ENCODE data around the gene RTTN.
"Not testable (repeated sequence)": the region's sequence is repeated elsewhere in the genome, so short reads cannot be mapped to it uniquely, and the experiment has no call there.

RTTN gene
- total RNA-seq, result 3.6 to 24.8 (median 13.9) reads per million in 18 experiments

GRCh38 chr18:70205421-70206397 is at the start of gene RTTN:
Gene RTTN, minus strand, starts transcription at chr18:70205687. Its CDS starts 29 bp downstream, at chr18:70205658.
- peak; percentile 95 to 97 for DNase-seq

- DNase-seq, result no peak
Measured at GRCh38 chr18:70250781-70251180, 45.3 kb upstream of the RTTN start.

- not testable (repeated sequence) for DNase-seq
Measured at GRCh38 chr18:70249861-70250260, 44.4 kb upstream of the RTTN start.

GRCh38 chr18:70249118-70249517 is 43.6 kb upstream of the RTTN start:
- DNase-seq, result no peak

GRCh38 chr18:70246061-70246466 is 40.6 kb upstream of the RTTN start:
- no peak for DNase-seq

GRCh38 chr18:70243131-70243929 is 37.8 kb upstream of the RTTN start:
- DNase-seq, result no peak

GRCh38 chr18:70236921-70237320 is 31.4 kb upstream of the RTTN start:
- DNase-seq, result not testable (repeated sequence)

- DNase-seq, result no peak
Measured at GRCh38 chr18:70235478-70235877, 30.0 kb upstream of the RTTN start.

GRCh38 chr18:70234667-70235459 is 29.4 kb upstream of the RTTN start:
- DNase-seq, result peak; percentile 65 to 75

- DNase-seq, result no peak
Measured at GRCh38 chr18:70233974-70234373, 28.5 kb upstream of the RTTN start.

GRCh38 chr18:70232261-70232660 is 26.8 kb upstream of the RTTN start:
- DNase-seq, result no peak

- peak in 1 of 2 donors; percentile 65 for DNase-seq
Measured at GRCh38 chr18:70229639-70230038, 24.2 kb upstream of the RTTN start.

- DNase-seq, result peak; percentile 80 to 94
Measured at GRCh38 chr18:70228536-70228935, 23.0 kb upstream of the RTTN start.

- no peak for DNase-seq
Measured at GRCh38 chr18:70227438-70227837, 22.0 kb upstream of the RTTN start.

GRCh38 chr18:70221915-70222278 is 16.4 kb upstream of the RTTN start:
- DNase-seq, result no peak

- no peak for DNase-seq
Measured at GRCh38 chr18:70221156-70221914, 15.8 kb upstream of the RTTN start.

- DNase-seq, result no peak
Measured at GRCh38 chr18:70220628-70221027, 15.1 kb upstream of the RTTN start.

- no peak for DNase-seq
Measured at GRCh38 chr18:70219688-70220087, 14.2 kb upstream of the RTTN start.

GRCh38 chr18:70216788-70217187 is 11.3 kb upstream of the RTTN start:
- no peak for DNase-seq

GRCh38 chr18:70207181-70207580 is 1.7 kb upstream of the RTTN start:
- DNase-seq, result no peak

GRCh38 chr18:70200286-70200685 is 5.2 kb downstream of the RTTN start:
- DNase-seq, result no peak

- no peak for DNase-seq
Measured at GRCh38 chr18:70197844-70198243, 7.6 kb downstream of the RTTN start.
